ENCODE results near the gene MGRN1.

MGRN1 gene

DNA sequence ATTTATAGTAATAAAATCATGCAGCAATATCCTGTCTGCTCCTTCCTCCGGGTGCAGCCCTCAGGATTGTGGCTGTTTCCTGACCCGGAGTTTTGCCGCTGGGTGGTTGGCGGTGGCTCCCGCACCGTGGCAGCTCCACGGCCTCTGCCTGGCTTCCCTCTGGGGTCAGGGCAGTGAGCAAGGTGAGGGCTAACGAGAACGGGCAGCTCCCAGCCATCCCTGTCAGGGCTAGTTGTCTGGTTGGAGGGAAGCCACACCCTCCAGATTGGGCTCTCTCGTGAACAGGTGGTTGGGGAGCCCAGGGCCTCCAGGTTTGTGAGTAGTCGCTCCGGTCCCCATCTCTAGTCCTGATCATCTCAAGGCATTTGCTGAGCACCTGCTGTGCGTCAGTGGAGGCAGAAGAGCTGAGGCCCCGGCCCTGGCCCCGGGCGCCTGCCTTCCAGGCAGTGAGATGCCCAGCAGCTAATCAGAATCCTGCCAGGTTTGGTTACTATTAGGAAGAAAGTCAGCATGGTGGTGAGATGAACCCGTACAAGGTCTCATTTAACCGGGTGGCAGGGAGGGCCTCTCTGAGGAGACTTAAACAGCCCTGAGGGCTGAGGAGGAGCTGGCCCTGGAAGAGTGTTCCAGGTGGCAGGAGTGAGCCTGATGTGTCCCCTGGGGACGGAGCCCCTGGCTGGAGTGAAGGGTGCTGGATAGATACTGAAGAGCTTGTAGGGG, 66.5 kb downstream of the MGRN1 start:
- DNase-seq (ENCODE audit: extremely low read depth, low read depth), result no peak
- H3K4me3 ChIP-seq (replicated peaks; ENCODE audit: low read depth, low read length), result no peak overlapping the region
- TF ChIP-seq, protein P1, sequence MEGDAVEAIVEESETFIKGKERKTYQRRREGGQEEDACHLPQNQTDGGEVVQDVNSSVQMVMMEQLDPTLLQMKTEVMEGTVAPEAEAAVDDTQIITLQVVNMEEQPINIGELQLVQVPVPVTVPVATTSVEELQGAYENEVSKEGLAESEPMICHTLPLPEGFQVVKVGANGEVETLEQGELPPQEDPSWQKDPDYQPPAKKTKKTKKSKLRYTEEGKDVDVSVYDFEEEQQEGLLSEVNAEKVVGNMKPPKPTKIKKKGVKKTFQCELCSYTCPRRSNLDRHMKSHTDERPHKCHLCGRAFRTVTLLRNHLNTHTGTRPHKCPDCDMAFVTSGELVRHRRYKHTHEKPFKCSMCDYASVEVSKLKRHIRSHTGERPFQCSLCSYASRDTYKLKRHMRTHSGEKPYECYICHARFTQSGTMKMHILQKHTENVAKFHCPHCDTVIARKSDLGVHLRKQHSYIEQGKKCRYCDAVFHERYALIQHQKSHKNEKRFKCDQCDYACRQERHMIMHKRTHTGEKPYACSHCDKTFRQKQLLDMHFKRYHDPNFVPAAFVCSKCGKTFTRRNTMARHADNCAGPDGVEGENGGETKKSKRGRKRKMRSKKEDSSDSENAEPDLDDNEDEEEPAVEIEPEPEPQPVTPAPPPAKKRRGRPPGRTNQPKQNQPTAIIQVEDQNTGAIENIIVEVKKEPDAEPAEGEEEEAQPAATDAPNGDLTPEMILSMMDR (IDR thresholded peaks at IDR 0.05; ENCODE audit: low read depth, low read length, missing control alignments), result no peak

DNA sequence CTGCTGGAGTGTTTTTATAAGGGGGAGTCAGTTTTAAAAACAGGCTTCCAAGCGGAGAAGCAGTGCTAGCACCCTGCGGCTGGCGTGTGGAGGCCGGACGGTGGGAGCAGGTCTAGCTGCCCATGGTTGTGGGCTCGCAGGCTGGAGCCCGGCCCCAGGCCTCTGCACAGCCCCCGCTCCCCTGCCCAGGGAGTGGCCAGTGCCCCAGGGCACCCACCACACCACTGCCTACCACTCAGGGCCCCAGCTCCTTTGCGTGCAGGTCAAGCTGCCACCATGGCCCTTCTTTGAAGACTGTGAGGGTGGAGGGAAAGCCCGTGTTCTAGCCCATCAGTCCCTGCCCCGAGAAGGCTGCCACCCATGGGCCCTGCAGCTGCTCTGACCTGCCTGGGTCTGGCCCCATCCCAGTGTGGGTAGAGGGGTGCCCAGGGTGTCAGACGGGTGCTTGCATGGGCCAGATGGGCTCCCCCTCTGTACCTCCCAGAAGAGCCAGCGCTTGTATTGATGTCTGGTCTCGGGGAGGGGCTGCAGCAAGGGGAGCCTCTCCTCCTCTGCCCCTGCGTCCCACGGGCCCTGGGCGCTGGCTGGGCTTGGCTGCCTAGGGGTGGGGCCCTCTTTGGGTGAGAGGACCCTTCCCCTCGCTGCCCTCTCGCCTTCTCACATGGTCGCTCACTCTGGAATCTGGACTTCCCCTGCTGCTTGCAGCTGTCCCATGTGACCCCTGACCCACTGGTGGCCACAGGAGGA, 67.2 kb downstream of the MGRN1 start:
- no peak overlapping the region for H3K4me3 ChIP-seq (replicated peaks; ENCODE audit: low read depth, low read length)
- DNase-seq (ENCODE audit: extremely low read depth, low read depth), result no peak
- TF ChIP-seq, protein P1 (IDR thresholded peaks at IDR 0.05; ENCODE audit: low read depth, low read length, missing control alignments), result no peak

GRCh38 chr16:4692460-4693295, 68.1 kb downstream of the MGRN1 start:
- no peak for DNase-seq (ENCODE audit: extremely low read depth, low read depth)

DNA sequence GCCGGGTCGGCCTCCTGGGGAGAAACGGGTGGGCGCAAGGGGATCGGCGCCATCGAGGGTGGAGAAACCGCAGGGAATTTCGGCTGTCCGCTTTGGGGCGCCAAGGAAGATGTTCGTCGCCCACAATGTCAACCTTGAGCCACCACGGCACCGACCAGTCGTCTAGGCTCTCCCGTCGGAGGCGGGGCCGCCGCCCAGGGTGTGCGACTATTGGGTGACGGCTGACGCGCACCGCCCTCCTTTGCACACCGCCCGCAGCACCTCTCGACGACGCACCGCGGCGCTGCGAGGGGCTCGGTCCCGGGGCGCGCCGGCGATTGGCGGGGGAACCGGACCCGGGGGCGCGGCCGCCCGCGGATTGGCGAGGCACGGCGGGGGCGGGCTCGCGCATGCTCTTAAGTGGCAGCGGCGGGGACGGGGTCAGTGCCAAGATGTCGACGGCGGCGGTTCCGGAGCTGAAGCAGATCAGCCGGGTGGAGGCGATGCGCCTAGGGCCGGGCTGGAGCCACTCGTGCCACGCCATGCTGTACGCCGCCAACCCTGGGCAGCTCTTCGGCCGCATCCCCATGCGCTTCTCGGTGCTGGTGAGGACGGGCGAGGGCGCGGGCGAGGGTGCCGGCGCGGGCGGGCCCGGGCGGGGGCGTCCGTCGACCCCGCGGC, 68.8 kb downstream of the MGRN1 start, which contains the start of gene NUDT16L1:
Gene NUDT16L1, plus strand, starts transcription at position 267 of the 660 bp plus-strand sequence. Its CDS starts 165 bp downstream, at position 432.
- TF ChIP-seq, protein P1 (IDR thresholded peaks at IDR 0.05; ENCODE audit: low read depth, low read length, missing control alignments), result no peak
- DNase-seq (ENCODE audit: extremely low read depth, low read depth), result peak; percentile 65
- H3K4me3 ChIP-seq (replicated peaks; ENCODE audit: low read depth, low read length), result peak within 1 kb of the TSS; percentile 75

More at GRCh38 chr16:4692460-4693295, 68.1 kb downstream of the MGRN1 start:
- H3K4me3 ChIP-seq (replicated peaks; ENCODE audit: low read depth, low read length), result peak overlapping the region; percentile 75
- TF ChIP-seq, protein P1 (IDR thresholded peaks at IDR 0.05; ENCODE audit: low read depth, low read length, missing control alignments), result no peak

GRCh38 chr16:4693956-4694641, 69.5 kb downstream of the MGRN1 start:
- peak; percentile 22 for DNase-seq (ENCODE audit: extremely low read depth, low read depth)
- peak overlapping the region; percentile 75 for H3K4me3 ChIP-seq (replicated peaks; ENCODE audit: low read depth, low read length)
- TF ChIP-seq, protein P1 (IDR thresholded peaks at IDR 0.05; ENCODE audit: low read depth, low read length, missing control alignments), result no peak

Data from HFF-Myc (cell line).